Activated CD8-positive, alpha-beta memory T cell treated with anti-CD3 and anti-CD28 coated beads, Interleukin-2, amount 50 U/mL, for 1 hour (primary cell): ENCODE data around the gene CCNL1.
"Not testable (repeated sequence)": the region's sequence is repeated elsewhere in the genome, so short reads cannot be mapped to it uniquely, and the experiment has no call there.

Source experiments
- DNase-seq: peaks from one replicate; pipeline ENCODE4 v3.0.0-alpha.2; 2020; ENCODE audit errors: extremely low read depth

CCNL1 gene

GRCh38 chr3:157159762-157160657, at the start of gene CCNL1:
TSS of gene CCNL1 (minus strand) at chr3:157160147. CDS start at chr3:157160094, 53 bp downstream.
- peak; percentile 85 for DNase-seq

- no peak for DNase-seq
Observed at GRCh38 chr3:157204880-157205279, 44.9 kb upstream of the CCNL1 start.

DNA sequence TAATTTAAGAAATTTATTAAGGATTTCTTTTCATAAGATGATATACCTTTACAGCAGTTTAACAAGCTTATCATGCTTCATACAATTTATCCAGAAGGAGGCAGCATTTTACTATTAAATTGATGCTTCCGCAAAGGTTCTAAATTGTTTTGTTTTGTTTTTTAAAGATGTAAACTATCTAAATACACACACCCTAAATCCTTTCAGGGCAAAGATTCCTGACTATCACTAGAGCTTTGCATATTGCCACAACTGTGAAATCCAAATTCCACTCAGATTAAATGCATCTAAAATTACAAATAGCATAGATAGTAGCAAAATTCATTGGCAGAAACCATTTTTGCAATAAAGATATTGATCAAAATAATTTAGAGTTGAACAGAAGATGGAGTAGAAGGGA, 44.5 kb upstream of the CCNL1 start:
- no peak for DNase-seq

DNA sequence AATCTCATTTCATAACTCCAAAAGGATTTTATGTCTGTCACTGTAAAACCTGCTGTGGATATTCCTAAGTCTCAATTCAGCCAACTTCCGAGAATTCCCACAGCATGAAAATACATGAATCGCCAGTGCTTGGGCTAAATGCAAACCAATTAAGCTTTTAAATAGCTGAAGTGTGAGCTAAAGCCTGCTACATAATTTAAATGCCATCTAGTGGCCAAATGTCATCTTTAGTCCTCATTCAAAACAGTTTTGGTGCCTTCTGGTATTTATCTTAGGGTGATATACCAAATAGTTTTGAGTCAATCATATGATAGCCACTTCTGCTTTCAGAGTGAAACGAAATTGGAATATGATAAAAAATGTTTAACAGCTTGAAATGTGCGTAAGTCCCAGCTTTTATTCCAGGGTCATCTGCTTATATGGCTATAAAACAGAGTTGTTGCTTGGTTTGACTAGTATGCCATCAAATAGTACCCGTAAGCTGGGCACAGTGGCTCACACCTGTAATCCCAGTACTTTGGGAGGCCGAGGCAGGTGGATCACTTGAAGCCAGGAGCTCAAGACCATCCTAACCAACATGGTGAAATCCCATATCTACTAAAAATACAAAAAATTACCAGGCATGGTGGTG, 41.8 kb upstream of the CCNL1 start:
- DNase-seq = no peak

- no peak for DNase-seq
Observed at GRCh38 chr3:157199841-157200240, 39.9 kb upstream of the CCNL1 start.

DNA sequence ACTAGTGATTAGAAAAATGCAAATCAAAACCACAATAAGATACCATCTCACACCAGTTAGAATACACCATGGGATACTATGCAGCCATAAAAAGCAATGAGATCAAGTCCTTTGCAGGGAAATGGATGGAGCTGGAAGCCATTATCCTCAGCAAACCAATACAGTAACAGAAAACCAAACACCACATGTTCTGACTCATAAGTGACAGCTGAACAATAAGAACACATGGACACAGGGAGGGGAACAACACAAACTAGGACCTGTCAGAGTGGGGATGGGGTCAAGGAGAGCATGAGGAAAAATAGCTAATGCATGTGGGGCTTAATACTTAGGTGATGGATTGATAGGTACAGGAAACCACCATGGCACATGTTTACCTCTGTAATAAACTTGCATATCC, 36.0 kb upstream of the CCNL1 start:
- DNase-seq = no peak

DNA sequence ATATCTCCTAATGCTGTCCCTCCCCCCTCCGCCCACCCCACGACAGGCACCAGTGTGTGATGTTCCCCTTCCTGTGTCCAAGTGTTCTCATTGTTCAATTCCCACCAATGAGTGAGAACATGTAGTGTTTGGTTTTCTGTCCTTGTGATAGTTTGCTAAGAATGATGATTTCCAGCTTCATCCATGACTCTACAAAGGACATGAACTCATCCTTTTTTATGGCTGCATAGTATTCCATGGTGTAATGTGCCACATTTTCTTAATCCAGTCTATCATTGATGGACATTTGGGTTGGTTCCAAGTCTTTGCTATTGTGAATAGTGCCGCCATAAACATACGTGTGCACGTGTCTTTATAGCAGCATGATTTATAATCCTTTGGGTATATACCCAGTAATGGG, 31.2 kb upstream of the CCNL1 start:
- not testable (repeated sequence) for DNase-seq

DNA sequence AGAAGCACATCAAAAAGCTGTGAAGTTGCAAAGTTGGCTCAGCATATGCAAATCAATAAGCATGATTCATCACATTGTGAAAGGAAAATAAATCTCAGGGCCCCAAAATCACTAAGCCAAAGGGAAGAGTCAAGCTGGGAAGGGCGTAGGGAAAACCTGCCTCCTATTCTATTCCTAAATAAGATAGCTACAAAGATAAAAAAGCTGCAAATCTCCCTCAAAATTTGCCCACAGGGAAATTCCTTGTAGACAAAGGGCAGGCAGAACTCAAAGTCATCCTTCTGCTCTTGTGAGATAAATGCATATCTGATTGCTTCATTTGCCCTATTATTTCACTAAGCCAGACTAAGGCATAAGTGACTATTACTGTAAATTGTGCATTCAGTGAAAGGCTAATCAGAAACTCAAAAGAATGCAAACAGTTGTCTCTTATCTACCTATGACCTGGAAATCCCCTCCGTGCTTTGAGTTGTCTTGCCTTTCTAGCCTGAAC, 30.5 kb upstream of the CCNL1 start:
- no peak for DNase-seq

GRCh38 chr3:157188391-157188790, 28.4 kb upstream of the CCNL1 start:
- DNase-seq = no peak

GRCh38 chr3:157182879-157183278, 22.9 kb upstream of the CCNL1 start:
- DNase-seq = no peak

DNA sequence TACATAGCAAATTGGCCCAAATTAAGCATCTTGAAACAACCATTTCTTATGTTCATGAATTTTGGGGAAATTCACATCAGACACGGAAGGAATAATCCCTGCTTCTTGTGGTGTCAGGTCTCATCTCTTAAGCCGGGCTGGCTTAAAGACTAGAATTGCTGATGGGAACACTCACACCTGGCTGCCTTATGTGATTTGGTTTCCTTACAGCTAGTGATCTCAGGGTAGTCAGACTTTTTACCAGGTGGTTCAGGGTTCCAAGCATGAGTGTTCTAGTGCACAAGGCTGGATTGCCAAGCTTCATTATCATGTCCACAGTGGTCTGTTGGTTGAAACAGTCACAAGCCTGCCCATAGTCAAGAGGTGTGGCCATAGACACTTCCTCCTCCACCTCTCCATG, 20.3 kb upstream of the CCNL1 start:
- no peak for DNase-seq

GRCh38 chr3:157179365-157179803, 19.4 kb upstream of the CCNL1 start:
- no peak for DNase-seq

DNA sequence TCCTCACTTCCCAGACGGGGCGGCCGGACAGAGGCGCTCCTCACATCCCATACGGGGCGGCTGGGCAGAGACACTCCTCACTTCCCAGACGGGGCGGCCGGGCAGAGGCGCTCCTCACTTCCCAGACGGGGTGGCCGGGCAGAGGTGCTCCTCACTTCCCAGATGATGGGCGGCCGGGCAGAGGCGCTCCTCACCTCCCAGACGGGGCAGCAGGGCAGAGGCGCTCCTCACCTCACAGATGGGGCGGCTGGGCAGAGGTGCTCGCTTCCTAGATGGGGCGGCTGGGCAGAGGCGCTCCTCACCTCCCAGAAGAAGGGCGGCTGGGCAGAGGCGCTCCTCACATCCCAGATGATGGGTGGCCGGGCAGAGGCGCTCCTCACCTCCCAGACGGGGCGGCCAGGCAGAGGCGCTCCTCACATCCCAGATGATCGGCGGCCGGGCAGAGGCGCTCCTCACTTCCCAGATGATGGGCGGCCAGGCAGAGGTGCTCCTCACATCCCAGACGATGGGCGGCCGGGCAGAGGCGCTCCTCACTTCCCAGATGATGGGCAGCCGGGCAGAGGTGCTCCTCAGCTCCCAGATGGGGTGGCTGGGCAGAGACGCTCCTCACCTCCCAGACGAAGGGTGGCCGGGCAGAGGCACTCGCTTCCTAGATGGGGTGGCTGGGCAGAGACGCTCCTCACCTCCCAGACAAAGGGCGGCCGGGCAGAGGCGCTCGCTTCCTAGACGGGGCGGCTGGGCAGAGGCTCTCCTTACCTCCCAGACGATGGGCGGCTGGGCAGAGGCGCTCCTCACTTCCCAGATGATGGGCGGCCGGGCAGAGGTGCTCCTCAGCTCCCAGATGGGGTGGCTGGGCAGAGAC, 18.8 kb upstream of the CCNL1 start:
- not testable (repeated sequence) for DNase-seq

- DNase-seq = not testable (repeated sequence)
Observed at GRCh38 chr3:157177801-157178453, 18.0 kb upstream of the CCNL1 start.

DNA sequence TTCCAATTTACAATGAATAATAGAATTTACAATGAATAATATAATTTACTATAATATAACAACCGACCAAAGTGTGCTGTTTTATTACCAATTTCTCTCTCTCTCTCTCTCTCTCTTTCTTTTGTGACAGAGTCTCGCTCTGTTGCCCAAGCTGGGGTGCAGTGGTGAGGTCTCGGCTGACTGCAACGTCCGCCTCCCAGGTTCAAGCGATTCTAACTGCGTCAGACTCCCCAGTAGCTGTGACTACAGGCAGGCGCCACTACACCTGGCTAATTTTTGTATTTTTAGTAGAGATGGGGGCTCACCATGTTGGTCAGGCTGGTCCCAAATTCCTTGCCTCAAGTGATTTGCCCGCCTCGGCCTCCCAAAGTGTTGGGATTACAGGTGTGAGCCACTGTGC, 17.0 kb upstream of the CCNL1 start:
- DNase-seq = no peak

DNA sequence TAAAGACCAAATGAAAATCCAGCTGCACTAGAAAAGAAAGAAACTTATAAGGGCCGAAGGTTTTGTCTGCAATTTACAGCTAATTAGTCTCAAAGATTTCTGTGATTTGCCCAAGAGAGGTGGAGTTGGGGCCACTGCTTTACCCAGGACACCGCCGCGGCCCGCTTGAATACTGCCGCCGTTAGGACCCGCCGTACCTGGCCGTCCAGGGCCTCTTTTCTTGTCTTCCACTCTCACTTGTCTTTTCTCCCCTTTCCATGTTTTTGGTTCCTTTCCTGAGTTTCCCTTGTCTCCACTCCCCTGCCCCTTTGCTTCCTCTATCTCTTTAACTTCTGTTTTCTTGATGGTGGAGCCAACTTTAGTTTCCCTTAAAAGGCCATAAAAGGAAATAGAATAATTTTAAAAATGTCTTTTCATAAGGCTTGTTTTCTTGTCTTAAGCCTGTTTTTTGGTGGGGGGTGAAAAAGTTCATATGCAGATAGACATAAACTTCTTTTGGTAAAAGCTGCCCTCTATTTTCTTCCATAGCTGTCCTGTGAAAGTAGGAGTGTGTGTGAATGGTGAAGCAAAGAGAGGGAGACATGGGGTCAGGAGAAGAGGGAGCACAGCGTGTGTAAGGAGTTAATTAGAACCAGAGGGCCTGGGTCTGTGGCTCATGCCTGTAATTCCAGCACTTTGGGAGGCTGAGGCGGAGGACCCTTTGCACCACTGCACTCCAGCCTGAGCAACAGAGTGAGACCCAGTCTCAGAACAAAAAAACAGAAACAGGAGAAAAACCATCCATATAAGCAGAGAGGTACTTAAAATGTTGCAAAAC, 16.0 kb upstream of the CCNL1 start:
- DNase-seq = no peak

DNA sequence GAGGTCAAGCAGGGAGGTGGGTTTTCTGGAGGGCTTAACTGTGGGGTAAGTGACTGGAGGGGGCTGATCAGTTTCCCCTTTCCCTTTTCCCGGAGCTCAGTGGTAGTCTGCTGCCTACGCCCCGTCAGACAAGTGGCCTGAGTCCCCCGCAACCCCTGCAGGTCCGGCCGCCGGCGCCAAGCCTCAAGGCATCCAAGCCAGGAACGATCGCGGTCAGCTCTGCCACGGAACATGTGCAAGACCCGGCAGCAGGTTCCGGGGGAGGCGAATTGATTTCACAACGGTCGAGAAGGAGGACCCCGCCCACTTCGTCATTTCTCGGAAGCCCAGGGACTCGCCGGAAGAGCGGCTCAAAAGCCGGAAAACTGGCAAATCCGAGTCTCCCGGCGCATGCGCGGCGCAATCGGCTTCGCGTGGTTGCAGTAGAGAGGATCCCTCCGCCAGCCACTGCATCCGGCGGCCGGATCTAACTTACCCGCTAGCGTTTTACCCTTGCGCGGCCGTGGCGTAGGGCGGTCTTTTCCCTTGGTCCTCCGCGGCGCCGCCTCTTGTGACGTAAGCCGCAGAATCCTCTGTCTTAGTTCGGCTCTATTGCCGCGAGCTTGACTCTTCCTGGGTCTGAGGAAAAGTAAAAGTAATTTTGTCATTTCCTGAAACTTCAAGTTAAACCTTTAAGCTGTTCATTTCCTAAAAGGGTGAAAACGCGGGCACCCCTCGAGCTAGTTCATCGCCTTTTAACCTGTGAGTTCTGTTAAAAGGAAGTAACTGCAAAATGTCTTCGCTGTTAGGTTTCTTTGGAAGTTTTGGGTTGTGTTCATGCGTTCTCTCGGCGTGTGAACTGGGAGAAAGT, 14.9 kb upstream of the CCNL1 start:
- peak; percentile 96 for DNase-seq

GRCh38 chr3:157174290-157174648, 14.3 kb upstream of the CCNL1 start:
- DNase-seq = no peak

DNA sequence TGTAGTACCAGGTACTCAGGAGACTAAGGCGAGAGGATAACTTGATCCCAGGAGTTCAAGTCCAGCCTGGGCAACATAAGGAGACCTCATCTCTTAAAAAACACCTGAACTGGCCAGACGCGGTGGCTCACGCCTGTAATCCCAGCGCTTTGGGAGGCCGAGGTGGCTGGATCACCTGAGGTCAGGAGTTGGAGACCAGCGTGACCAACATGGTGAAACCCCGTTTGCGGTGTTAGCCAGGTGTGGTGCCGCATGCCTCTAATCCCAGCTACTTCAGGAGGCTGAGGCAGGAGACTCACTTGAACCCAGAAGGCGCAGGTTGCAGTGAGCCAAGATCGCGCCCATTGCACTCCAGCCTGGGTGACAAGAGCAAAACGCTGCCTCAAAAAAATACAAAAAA, 13.4 kb upstream of the CCNL1 start:
- not testable (repeated sequence) for DNase-seq

DNA sequence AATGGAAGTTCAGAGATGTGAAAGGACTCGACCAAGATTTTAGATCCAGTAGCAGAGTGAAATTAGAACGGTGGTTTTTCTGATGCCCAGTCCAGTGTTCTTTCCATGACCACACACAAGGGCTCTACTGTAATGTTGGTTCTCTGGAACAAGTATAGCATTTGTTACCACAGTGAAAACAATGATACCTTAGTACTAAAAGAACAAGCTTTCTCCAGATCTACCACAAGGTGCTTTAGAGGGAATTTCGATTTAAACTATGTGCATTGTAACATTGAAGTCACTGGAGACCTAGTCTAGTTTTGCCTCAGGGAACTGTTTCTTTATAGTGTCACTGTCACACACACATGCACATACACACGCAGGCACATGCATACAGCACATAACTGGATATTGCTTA, 12.8 kb upstream of the CCNL1 start:
- DNase-seq = no peak
